Retina (tissue), 1 donor: Measurements from ENCODE around the gene FBXL15.

Source experiments
- DNase-seq: peaks from one replicate; pipeline ENCODE4 v3.0.0-alpha.2; 2016

The FBXL15 gene

GRCh38 chr10:102420714-102421506 lies at the start of gene FBXL15:
Gene FBXL15, plus strand, starts transcription at chr10:102420836. Its CDS starts 294 bp downstream, at chr10:102421130.
- peak; percentile 99 for DNase-seq

DNA sequence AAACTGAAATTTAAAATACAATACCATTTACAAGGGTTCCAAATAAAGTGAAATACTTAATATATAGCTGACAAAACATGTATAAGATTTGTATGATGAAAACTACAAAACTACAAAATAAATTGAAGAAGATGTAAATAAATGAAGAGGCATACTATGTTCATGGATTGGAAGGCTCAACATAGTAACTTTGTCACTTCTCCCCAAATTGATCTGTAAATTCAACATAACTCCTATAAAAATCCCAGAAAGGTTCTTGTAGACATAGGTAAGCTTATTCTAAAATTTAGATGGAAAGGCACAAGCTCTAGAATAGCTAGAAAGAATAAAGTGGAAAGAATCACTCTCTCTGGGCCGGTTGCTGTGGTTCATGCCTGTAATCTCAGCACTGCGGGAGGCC lies 49.3 kb upstream of the FBXL15 start:
- no peak for DNase-seq

DNA sequence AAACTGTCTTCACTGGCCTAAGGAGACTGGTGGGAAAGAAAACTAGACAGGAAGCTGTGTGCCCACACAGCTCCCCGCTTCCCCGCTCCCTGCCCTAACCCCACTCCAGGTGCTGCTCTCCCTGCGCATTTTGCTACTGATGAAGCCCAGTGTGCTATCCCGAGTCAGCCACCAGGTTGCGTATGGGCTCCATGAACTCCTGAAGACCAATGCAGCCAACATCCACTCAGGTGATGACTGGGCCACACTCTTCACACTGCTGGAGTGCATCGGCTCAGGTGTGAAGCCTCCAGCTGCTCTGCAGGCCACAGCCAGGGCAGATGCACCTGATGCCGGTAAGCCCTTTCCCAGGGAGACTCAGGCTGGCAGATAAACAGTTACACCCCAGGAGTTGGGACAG lies 45.4 kb upstream of the FBXL15 start:
- DNase-seq: no peak

DNA sequence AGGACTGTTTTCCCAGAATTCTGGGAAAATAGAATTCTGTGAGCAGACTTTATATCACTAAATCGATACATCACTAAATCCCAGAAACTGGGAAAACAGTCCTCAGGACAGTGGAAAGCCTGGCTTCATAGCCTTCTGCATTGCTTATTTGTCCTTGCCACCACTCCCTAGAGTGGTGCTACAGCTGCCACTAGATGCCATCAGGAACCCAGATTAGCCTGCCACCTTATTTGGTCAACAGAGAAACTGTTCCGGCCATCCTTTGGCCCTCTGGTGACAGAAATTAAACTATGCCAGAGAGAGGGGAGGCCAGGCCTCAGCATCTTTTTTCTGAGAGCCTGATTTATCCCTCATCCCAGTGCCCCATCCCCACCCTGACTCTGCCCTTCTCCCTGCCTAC lies 44.8 kb upstream of the FBXL15 start:
- DNase-seq: no peak

DNA sequence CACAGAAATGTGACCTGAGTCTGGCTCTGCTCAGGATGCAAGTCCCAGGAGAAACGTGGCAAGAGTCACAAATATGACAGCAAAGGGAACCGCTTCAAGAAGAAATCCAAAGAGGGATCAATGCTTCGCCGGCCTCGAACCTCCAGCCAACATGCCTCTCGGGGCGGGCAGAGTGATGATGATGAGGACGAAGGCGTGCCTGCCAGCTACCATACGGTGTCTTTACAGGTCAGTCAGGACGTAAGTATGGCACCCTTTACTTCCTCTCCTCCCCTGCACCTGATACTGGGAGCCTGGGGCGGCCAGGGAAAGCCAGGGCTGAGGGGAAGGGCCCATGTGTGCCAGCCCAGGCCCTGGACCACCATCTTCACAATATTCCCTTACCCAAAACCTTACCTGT lies 43.7 kb upstream of the FBXL15 start:
- no peak for DNase-seq

DNA sequence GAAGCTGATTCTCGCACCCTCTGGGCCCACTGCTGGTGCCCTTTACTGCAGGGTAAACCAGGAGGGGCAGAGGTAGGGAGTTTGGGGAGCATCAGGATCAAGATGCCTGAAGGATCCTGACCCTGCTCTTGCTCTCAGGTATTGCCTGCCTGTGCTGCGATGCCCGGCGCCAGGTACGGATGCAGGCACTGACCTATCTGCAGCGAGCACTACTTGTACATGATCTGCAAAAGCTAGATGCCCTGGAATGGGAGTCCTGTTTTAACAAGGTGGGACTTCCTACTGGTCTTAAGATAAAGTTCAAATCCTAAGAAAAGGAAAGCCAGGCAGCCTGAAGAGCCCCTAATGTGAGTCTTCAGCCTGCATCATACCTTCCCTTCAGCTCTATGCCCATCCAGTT lies 41.3 kb upstream of the FBXL15 start:
- DNase-seq: no peak

DNA sequence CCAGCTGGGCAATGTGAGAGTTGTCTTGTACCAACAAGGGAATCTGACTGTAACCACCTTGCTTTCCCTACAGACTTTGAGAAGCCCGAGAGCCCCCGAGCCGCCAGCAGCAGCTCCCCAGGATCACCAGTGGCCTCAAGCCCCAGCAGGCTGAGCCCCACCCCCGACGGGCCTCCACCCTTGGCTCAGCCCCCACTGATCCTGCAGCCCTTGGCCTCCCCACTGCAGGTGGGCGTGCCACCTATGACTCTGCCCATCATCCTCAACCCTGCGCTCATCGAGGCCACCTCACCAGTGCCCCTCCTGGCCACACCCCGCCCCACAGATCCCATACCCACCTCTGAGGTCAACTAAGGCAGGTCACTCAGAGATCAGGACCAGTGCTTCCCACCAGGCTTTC lies 38.7 kb upstream of the FBXL15 start:
- no peak for DNase-seq

GRCh38 chr10:102382871-102383270 lies 37.8 kb upstream of the FBXL15 start:
- DNase-seq: no peak

DNA sequence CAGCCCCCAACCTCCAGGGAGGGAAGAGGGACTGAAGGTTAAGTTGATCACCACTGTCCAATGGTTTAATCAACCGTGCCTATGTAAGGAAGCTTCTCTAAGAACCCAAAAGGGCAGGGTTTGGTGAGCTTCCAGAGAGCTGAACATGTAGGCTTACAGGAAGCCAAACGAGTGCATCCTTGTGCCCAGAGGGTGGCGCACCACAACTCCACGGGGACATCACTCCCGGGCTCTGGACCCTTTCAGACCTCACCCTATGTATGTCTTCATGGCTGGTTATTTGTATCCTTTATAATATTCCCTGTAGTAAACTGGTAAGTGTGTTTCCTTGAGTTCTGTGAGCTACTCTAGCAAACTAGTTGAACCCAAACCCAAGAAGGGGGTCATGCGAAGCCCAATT lies 36.6 kb upstream of the FBXL15 start:
- DNase-seq: no peak

DNA sequence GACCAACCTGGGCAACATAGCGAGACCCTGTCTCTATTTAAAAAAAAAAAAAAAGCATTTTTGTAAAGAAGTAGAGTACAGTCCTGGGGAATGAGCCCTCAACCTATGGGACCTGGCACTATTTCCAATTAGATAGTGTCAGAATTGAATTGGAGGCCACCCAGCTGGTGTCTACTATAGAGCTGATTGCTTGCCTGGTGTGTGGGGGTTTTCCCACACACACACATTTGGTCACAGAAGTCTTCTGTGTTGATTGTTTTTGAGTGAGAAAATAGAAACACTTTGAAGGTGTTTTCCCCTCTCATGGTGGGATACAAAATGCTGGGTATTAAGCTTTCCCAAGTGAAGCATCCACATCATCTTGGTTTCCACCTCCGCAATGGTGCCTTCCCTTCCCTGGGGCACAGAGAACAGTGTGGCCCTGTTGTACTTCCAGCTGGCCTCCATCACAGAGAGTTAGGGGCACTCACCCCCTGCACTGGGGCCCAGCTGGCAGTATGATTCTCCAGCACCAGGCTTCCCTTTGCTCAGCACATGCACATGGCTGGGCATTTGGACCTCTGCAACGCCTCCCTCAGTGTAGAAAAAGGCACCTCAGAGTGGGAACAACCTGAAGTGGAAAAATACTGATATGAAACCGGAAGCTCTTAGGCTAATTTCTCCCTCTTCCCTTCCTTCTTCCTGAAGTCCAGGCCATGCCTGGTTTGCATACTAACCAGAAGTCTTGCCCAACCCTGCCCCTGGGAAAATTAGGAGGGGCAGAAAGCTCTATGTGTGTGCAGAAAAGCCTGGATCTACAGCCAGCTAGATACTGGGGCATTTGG lies 35.8 kb upstream of the FBXL15 start:
- no peak for DNase-seq

- DNase-seq: no peak
These were observed 30.7 kb upstream of the FBXL15 start for GRCh38 chr10:102389894-102390293.

- no peak for DNase-seq
These were observed 28.3 kb upstream of the FBXL15 start for GRCh38 chr10:102392306-102392705.

DNA sequence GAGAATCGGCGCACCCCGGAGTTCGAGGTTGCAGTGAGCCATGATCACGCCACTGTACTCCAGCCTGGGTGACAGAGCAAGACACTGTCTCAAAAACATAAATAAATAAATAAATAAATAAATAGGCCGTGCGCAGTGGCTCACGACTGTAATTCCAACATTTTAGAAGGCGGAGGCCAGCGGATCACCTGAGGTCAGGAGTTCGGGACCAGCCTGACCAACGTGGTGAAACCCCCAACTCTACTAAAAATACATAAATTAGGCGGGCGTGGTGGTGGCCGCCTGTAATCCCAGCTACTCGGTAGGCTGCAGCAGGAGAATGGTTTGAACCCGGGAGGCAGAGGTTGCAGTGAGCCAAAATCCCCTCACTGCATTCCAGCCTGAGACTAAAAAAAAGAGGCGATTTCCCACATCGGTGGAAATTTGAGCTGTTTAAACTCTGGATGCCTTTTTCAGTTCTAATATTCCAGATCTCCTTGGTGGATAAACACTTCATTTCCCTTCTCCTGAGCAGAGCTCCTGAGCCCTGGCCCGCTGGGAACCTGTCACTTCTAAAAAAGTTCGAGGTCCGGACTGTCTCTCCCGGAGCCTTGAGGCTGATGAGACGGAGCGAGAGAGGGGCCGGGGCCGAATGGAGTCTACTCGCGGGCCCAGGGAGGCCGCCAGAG lies 27.1 kb upstream of the FBXL15 start:
- DNase-seq: no peak

DNA sequence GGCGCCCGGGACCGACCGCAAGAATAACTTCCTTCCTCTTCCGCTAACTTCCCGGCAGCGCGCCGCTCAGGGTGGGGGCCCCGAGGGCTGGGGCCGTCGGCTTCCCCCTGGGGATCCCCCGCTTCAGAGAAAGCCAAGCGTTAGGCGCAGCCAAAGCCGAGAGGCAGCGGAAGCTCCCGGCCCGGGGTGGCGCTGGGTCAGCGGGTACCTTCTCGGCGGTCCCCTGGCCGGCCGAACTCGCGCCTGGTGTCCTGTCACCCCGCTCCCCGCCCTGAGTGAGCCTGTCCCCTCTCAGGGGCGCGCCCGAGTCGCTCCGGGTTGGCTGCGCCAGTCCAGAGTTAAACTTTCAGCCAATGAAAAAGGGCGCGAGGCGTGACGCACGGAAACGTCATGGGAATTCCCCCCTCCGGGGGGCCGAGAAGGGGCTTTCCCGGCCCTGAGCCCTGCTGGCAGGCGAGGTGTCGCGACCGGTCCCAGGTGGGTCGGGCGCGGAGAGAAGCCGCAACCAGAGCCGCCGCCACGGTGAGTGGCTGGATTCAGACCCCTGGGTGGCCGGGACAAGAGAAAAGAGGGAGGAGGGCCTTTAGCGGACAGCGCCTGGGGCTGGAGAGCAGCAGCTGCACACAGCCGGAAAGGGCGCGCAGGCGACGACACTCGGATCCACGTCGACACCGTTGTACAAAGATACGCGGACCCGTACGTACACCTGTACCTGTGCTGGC lies 26.4 kb upstream of the FBXL15 start:
- DNase-seq: peak; percentile 94

- no peak for DNase-seq
These were observed 25.7 kb upstream of the FBXL15 start for GRCh38 chr10:102394801-102395399.

DNA sequence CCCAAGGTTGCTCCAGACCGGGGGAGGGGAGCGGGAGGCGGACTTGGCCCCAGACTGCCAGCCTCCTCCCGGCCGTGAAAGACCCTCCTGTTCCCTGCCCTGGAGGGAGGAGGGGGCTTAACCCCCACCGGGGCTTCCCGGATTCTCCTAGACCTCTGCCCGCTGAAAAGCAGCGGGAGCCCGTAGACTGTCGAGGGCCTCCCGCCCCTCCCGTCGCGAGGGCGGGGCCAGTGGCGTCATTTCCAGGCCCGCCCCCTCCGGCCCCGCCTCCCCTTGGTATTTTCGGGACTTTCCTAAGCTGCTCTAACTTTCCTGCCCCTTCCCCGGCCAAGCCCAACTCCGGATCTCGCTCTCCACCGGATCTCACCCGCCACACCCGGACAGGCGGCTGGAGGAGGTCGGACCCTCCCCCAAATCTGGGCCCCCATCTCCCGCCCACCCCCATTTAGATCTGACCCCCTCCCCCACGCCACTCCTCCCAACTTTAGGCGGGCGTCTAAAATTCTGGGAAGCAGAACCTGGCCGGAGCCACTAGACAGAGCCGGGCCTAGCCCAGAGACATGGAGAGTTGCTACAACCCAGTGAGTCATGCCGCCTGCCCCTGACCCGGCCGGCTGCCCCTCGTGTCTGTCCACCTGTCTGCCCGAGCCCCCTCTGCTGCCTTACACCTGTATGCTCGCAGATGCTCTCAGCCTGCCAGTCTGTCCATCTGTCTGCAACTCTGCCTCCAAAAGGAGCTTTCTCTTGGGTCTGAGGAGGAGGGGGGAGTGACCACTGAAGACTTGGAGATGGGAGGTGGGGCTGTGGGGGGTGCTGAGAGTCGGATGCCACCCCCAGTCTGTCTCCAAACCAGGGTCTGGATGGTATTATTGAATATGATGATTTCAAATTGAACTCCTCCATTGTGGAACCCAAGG lies 25.0 kb upstream of the FBXL15 start, which contains the start of gene NFKB2:
TSS of gene NFKB2 (plus strand) at position 306 of the 917 bp plus-strand sequence. CDS start at position 561, 255 bp downstream.
- DNase-seq: peak; percentile 83

DNA sequence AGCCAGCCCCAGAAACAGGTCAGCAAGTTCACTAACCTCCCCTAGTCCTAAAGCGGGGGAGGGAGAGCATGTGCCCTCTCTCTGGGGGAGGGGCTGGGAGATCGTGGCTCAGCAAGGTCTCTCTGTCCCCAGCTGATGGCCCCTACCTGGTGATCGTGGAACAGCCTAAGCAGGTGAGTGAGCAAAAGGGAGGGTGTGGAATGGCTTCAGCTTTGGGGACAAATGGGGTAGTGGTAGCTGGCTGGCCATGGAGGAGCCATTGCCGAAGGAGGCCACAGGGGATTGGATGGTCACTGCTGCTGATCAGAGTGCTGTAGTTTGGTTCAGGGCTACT lies 24.4 kb upstream of the FBXL15 start:
- DNase-seq: no peak

GRCh38 chr10:102396730-102397151 lies 23.9 kb upstream of the FBXL15 start:
- no peak for DNase-seq

DNA sequence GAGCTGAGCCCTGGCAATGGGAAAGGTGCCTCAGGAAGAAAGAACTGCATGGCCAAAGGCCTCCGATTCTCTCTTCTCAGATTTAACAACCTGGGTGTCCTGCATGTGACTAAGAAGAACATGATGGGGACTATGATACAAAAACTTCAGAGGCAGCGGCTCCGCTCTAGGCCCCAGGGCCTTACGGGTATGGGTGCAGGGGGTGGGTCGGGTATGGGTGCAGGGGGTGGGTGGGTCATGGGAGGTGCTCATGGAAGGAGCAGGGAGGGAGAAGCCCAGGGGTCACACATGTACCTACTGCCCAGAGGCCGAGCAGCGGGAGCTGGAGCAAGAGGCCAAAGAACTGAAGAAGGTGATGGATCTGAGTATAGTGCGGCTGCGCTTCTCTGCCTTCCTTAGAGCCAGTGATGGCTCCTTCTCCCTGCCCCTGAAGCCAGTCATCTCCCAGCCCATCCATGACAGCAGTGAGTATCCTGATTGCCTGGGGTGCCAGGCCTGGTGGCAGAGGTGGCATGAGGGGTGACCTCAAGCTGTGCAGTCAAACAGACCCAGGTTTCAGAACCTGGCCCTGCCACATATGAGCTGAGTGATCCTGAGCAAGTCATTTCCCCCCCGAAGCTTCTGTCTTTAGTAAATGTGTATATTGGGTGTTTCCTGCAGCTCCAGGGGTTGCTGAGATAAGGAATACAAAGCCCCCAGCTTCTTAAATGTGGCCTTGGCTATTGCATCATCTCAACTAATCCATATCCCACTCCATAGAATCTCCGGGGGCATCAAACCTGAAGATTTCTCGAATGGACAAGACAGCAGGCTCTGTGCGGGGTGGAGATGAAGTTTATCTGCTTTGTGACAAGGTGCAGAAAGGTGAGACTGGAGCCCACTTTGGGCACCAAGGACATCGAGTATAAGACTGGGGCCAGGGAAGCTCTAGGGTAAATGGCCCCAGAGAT lies 23.1 kb upstream of the FBXL15 start:
- no peak for DNase-seq
